ENCODE results near the gene TM7SF3. TPM values are rescaled to one million over a fixed set of nuclear protein-coding genes. Genes with fewer than 3 reads are reported as not detected.
A peak's percentile ranks its signal among the peaks of the same experiment; 100 is the strongest.

TM7SF3 gene
- total RNA-seq, 1 donor from 2014 or later = 67.8 TPM

DNA sequence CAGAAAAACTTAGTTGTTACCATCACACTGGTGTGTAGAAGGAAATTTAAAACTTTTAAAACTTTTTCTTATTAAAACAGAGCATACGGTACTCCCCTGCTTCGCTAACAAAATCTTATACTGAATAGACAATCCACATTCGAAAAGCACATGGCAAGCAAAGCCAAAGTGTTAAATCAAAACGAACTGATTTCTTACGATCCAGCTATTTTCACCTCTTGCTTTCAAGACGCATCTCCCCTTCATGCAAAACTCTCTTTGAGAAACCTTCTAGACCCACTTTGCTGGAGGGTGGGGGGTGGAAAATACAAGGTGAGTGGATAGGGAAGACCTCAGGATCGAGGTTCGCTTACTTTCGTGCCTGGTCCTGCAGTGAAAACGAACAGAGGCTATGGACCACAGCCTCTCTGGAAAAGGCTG, 76.7 kb downstream of the TM7SF3 start:
- no peaks in the 10 kb centered on the region for H3K9me3 Mint-ChIP-seq
- H3K27me3 Mint-ChIP-seq (ENCODE audit: low read depth) = no peaks in the 10 kb centered on the region
- peaks cover 5% of the 10 kb centered on the region for H3K36me3 Mint-ChIP-seq
- H3K4me3 Mint-ChIP-seq = peak overlapping the region; percentile 95
- TF ChIP-seq, protein P1, sequence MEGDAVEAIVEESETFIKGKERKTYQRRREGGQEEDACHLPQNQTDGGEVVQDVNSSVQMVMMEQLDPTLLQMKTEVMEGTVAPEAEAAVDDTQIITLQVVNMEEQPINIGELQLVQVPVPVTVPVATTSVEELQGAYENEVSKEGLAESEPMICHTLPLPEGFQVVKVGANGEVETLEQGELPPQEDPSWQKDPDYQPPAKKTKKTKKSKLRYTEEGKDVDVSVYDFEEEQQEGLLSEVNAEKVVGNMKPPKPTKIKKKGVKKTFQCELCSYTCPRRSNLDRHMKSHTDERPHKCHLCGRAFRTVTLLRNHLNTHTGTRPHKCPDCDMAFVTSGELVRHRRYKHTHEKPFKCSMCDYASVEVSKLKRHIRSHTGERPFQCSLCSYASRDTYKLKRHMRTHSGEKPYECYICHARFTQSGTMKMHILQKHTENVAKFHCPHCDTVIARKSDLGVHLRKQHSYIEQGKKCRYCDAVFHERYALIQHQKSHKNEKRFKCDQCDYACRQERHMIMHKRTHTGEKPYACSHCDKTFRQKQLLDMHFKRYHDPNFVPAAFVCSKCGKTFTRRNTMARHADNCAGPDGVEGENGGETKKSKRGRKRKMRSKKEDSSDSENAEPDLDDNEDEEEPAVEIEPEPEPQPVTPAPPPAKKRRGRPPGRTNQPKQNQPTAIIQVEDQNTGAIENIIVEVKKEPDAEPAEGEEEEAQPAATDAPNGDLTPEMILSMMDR (IDR thresholded peaks at IDR 0.05; ENCODE audit: unreplicated experiment) = no peak
- peak overlapping the region; percentile 100 for H3K27ac Mint-ChIP-seq
- no peak for DNase-seq (ENCODE audit: low spot score in 2 of 2, unreplicated experiment in 2 of 2)
- H3K4me1 Mint-ChIP-seq = peaks cover 37% of the 10 kb centered on the region

DNA sequence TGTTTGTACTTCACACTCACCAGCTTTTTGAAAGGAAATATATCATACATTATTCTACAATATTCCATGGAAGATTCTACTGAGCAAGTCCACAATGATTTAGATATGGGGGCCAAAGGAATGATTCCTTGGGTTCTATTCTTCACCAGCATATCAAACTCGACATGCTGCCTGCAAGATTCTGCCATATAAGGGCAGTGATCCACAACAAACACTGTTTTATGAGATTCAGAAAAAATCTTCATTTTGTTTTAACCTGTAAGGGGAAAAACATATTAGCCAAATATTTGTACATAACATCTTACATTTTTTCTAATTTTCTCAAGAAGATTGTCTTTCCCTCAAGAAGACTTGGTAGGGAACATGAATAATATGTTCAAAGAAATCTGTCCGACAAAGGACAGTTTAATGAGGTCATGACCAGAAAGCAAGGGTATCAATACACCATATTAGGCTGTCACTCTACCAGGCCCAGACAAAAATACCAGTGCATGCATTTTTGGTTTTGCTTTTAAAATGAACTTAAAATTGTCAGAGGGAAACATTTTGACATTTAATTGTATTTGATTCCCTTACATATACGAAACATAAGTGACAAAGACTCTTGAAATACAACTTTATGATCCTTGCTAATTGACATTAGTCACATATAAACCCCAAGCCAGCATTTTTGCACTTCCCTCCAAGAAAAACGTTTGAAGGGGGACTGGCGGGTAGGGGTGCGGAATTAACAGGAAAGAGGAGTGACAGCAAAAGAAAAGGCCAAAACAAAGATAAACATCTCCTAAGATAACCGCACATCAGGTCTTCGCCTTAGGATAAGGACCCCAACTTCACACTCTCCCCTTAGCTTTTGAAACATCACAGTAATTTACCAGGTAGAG, 77.4 kb downstream of the TM7SF3 start:
- no peaks in the 10 kb centered on the region for H3K27me3 Mint-ChIP-seq (ENCODE audit: low read depth)
- TF ChIP-seq, protein P1 (IDR thresholded peaks at IDR 0.05; ENCODE audit: unreplicated experiment) = no peak
- H3K27ac Mint-ChIP-seq = peak overlapping the region; percentile 100
- H3K4me3 Mint-ChIP-seq = peak overlapping the region; percentile 95
- H3K9me3 Mint-ChIP-seq = no peaks in the 10 kb centered on the region
- no peak for DNase-seq (ENCODE audit: low spot score in 2 of 2, unreplicated experiment in 2 of 2)
- H3K4me1 Mint-ChIP-seq = peaks cover 37% of the 10 kb centered on the region
- peaks cover 6% of the 10 kb centered on the region for H3K36me3 Mint-ChIP-seq

DNA sequence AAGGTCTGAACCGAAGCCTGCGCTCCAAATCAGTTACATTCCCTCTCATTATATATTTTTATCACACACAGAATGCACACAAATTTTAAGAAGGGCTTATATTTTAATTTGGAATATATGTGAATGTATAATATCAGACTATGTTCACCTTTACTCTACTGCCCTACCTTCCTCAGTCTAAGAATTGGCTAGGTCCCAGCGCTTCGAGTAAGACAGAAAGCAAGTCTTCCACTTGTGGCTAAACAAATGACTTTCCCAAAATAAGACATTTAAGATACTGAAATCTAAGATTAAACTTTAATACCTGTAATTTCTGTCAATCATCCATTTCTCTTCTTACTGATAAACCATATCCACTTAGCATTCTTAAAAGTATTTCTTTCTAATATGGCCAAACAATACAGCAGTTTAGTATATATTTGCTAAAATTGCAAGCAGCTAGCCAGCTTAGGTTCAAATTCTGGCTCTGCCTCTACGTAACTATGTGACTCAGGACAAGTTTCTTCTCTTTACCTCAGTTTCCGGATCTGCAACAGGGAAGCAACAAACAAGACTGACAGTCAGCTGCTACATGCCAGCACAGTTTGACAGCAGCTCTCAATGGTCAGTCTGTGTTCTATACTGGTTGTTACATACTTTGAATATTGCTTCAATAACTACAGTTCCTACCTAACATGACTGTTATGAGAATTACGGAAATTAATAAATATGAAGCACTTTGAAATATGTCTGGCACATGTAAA, 78.4 kb downstream of the TM7SF3 start:
- TF ChIP-seq, protein P1 (IDR thresholded peaks at IDR 0.05; ENCODE audit: unreplicated experiment) = no peak
- no peak for DNase-seq (ENCODE audit: low spot score in 2 of 2, unreplicated experiment in 2 of 2)
- Mint-ChIP-seq H3K27ac (no peak overlapping the region), H3K4me1 (peaks cover 37% of the 10 kb centered on the region), H3K4me3 (peak overlapping the region; percentile 95), H3K36me3 (peaks cover 9% of the 10 kb centered on the region), H3K9me3 (no peaks in the 10 kb centered on the region), H3K27me3 (ENCODE audit: low read depth) (no peaks in the 10 kb centered on the region)

DNA sequence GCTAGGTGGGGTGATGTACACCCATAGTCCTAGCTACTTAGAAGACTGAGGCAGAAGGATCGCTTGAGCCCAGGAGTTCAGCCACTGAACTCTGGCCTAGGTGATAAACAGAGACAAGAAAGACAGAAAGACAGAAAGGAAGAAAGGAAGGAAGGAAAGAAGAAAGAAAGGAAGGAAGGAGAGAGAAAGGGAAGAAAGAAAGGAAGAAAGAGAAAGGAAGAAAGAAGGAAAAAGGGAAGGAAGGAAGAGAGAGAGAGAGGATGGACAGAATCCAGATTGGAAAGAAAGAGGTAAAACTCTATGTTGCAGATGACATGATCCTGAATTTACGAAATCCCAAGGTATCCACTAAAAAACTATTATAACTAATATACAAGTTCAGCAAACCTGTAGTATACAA, 84.6 kb downstream of the TM7SF3 start:
- DNase-seq (ENCODE audit: low spot score in 2 of 2, unreplicated experiment in 2 of 2) = no peak
- peaks cover 2% of the 10 kb centered on the region for H3K4me1 Mint-ChIP-seq
- H3K9me3 Mint-ChIP-seq = peaks cover 3% of the 10 kb centered on the region
- no peak overlapping the region for H3K27ac Mint-ChIP-seq
- H3K4me3 Mint-ChIP-seq = no peak overlapping the region
- TF ChIP-seq, protein P1 (IDR thresholded peaks at IDR 0.05; ENCODE audit: unreplicated experiment) = no peak
- no peaks in the 10 kb centered on the region for H3K27me3 Mint-ChIP-seq (ENCODE audit: low read depth)
- peaks cover 26% of the 10 kb centered on the region for H3K36me3 Mint-ChIP-seq

DNA sequence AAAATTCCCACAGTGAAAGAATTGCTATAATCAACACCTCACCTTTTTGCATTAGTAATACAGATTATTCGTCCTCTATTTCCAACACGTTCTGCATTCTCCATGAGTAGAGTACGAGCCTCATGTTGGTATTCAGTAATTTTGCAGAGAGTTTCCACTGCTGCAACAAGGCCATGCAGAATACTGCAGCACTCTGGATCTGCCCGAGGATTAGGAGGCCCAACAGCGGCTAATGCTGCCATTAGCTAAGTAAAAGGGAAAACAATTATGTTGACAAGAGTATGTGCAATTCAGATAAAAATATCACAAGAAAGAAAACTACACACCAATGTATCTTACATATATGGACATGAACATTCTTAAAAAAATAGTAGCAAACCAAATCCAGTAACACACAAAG, 85.5 kb downstream of the TM7SF3 start:
- Mint-ChIP-seq H3K27me3 (ENCODE audit: low read depth) (no peaks in the 10 kb centered on the region), H3K4me1 (no peaks in the 10 kb centered on the region)

More for the DNA sequence above, 85.5 kb downstream of the TM7SF3 start:
- peaks cover 26% of the 10 kb centered on the region for H3K36me3 Mint-ChIP-seq
- no peak overlapping the region for H3K4me3 Mint-ChIP-seq
- DNase-seq (ENCODE audit: low spot score in 2 of 2, unreplicated experiment in 2 of 2) = no peak
- peak overlapping the region; percentile 30 for H3K27ac Mint-ChIP-seq
- TF ChIP-seq, protein P1 (IDR thresholded peaks at IDR 0.05; ENCODE audit: unreplicated experiment) = no peak
- peaks cover 3% of the 10 kb centered on the region for H3K9me3 Mint-ChIP-seq

Other genes with a start within 250 kb of the TM7SF3 start
- gene ITPR2, start 181.2 kb downstream of the TM7SF3 start, total RNA-seq = 54.3 to 63.9 TPM (median 62.3 TPM) in 3 replicates
- 23.3 to 26.1 TPM (median 25.5 TPM) in 3 replicates for gene INTS13, start 76.4 kb downstream of the TM7SF3 start, total RNA-seq
- gene FGFR1OP2, start 75.9 kb downstream of the TM7SF3 start, total RNA-seq = 52.6 to 56.9 TPM (median 53.8 TPM) in 3 replicates
- gene MED21, start 8.2 kb upstream of the TM7SF3 start, total RNA-seq = 52.3 to 55.1 TPM (median 52.4 TPM) in 3 replicates
- not detected in 3 replicates for gene C12orf71, start 68.2 kb upstream of the TM7SF3 start, total RNA-seq
- gene STK38L, start 229.9 kb upstream of the TM7SF3 start, total RNA-seq = 46.7 to 48.2 TPM (median 47.0 TPM) in 3 replicates